Measurements from ENCODE around the gene CNOT10. TPM values are rescaled to one million over a fixed set of nuclear protein-coding genes. Genes with fewer than 3 reads are reported as not detected.
"Not testable (repeated sequence)": the region's sequence is repeated elsewhere in the genome, so short reads cannot be mapped to it uniquely, and the experiment has no call there.

Gene CNOT10
- total RNA-seq, 1 donor from 2014 or later, result 51.5 TPM

DNA sequence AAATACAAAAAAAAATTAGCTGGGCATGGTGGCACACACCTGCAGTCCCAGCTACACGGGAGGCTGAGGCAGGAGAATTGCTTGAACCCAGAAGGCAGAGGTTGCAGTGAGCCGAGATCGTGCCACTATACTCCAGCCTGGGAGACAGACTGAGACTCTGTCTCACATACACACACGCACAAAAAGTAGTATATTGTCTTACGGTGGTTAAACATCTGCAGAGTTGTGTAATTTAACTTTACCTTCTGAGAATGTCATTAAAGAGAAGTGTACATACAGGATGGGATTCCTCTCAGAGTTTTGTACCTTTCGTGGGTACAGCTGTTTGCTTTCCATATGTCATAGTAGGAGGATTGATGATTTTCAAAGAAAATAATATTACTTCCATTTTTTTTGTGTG lies 58.5 kb downstream of the CNOT10 start:
- H3K27me3 Mint-ChIP-seq (ENCODE audit: low read depth); H3K4me1 Mint-ChIP-seq (ENCODE audit: low read depth); H3K27ac Mint-ChIP-seq; H3K4me3 Mint-ChIP-seq (ENCODE audit: low read depth); H3K9me3 Mint-ChIP-seq; DNase-seq (ENCODE audit: low spot score); intact Hi-C loops (cut with micrococcal nuclease): not testable (repeated sequence)
- peaks cover 35% of the 10 kb centered on the region for H3K36me3 Mint-ChIP-seq (ENCODE audit: low read depth)

- Mint-ChIP-seq H3K27ac (no peak overlapping the region), H3K4me1 (ENCODE audit: low read depth) (no peaks in the 10 kb centered on the region), H3K9me3 (no peaks in the 10 kb centered on the region), H3K36me3 (ENCODE audit: low read depth) (peaks cover 34% of the 10 kb centered on the region), H3K27me3 (ENCODE audit: low read depth) (no peaks in the 10 kb centered on the region), H3K4me3 (ENCODE audit: low read depth) (no peak overlapping the region)
- intact Hi-C loops (cut with micrococcal nuclease), result no loop called here
- DNase-seq (ENCODE audit: low spot score), result no peak
Measured at GRCh38 chr3:32743934-32744333, 58.9 kb downstream of the CNOT10 start.

DNA sequence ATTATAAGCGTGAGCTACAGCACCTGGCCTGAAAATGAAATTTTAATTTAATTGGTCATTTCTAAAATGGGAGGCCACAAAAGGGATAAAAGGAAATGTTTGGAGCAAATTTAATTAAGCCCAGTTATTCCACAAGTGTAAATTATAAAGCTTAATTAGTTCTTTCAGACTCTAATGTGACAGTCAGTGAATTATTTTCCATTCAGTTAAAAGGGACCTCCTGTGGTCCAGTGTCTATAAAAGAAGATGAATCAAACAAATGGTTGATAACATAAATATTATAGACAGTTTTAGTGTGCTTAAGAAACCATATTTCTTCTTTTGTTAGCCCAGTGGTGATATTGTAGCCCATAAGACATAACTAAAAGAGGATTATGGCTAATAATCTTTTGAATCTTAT lies 66.4 kb downstream of the CNOT10 start:
- Mint-ChIP-seq H3K4me3 (ENCODE audit: low read depth) (no peak overlapping the region), H3K36me3 (ENCODE audit: low read depth) (peaks cover 16% of the 10 kb centered on the region), H3K9me3 (no peaks in the 10 kb centered on the region), H3K27me3 (ENCODE audit: low read depth) (no peaks in the 10 kb centered on the region), H3K27ac (no peak overlapping the region), H3K4me1 (ENCODE audit: low read depth) (no peaks in the 10 kb centered on the region)
- intact Hi-C loops (cut with micrococcal nuclease), result no loop called here
- DNase-seq (ENCODE audit: low spot score), result no peak

DNA sequence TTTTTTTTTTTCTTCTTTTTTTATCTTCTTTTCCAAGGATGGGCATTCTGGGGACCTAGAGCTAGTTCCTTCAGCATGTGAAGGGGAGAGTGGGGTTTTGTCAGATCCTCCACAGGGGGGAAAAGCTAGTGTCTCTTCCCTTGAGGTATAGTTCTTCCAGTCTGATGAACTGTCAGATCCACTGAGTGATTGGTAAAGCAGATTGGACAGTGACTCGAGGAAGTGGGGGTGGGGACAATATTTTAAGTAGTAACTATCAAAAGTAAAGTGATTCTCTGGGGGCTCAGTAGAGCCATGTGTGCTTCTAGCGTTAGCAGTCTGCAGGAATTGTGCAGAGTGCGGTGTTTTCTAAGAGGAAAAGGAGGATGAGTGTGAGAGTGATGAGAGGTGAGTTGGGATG lies 70.8 kb downstream of the CNOT10 start:
- Mint-ChIP-seq H3K27me3 (ENCODE audit: low read depth) (no peaks in the 10 kb centered on the region), H3K4me3 (ENCODE audit: low read depth) (no peak overlapping the region), H3K36me3 (ENCODE audit: low read depth) (peaks cover 22% of the 10 kb centered on the region)

GRCh38 chr3:32757618-32758374 lies 72.8 kb downstream of the CNOT10 start:
- intact Hi-C loops (cut with micrococcal nuclease), result no loop called here
- peaks cover 16% of the 10 kb centered on the region for H3K4me1 Mint-ChIP-seq (ENCODE audit: low read depth)
- no peaks in the 10 kb centered on the region for H3K9me3 Mint-ChIP-seq
- H3K27me3 Mint-ChIP-seq (ENCODE audit: low read depth), result no peaks in the 10 kb centered on the region
- no peak overlapping the region for H3K27ac Mint-ChIP-seq
- H3K4me3 Mint-ChIP-seq (ENCODE audit: low read depth), result no peak overlapping the region
- DNase-seq (ENCODE audit: low spot score), result no peak
- peaks cover 35% of the 10 kb centered on the region for H3K36me3 Mint-ChIP-seq (ENCODE audit: low read depth)

More for the DNA sequence above, 70.8 kb downstream of the CNOT10 start:
- Mint-ChIP-seq H3K9me3 (no peaks in the 10 kb centered on the region), H3K4me1 (ENCODE audit: low read depth) (peaks cover 16% of the 10 kb centered on the region), H3K27ac (no peak overlapping the region)
- DNase-seq (ENCODE audit: low spot score), result no peak
- intact Hi-C loops (cut with micrococcal nuclease), result no loop called here

GRCh38 chr3:32758375-32758753 lies 73.4 kb downstream of the CNOT10 start:
- intact Hi-C loops (cut with micrococcal nuclease), result no loop called here
- H3K36me3 Mint-ChIP-seq (ENCODE audit: low read depth), result peaks cover 32% of the 10 kb centered on the region
- no peak overlapping the region for H3K4me3 Mint-ChIP-seq (ENCODE audit: low read depth)
- no peak for DNase-seq (ENCODE audit: low spot score)
- H3K9me3 Mint-ChIP-seq, result no peaks in the 10 kb centered on the region
- no peak overlapping the region for H3K27ac Mint-ChIP-seq
- H3K4me1 Mint-ChIP-seq (ENCODE audit: low read depth), result peaks cover 16% of the 10 kb centered on the region
- H3K27me3 Mint-ChIP-seq (ENCODE audit: low read depth), result no peaks in the 10 kb centered on the region

DNA sequence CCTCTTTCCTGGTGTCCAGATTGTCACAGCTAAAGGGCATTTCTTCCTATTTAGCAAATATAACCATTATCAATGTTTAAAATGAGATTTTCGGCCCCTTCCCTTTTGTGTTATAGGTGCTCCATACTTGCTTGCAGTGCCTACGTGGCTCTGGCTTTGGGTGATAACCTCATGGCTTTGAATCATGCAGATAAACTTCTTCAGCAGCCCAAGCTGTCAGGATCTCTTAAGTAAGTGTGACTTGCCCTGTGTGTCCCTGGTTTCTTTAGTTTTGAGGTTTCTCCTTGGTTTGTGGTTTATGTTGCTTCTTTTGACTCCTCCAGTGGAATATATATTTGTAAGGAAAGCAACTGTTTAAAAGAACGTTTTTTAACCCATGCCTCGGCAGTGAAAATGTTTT lies 74.4 kb downstream of the CNOT10 start:
- Mint-ChIP-seq H3K4me3 (ENCODE audit: low read depth) (no peak overlapping the region), H3K36me3 (ENCODE audit: low read depth) (peaks cover 32% of the 10 kb centered on the region), H3K27ac (no peak overlapping the region), H3K4me1 (ENCODE audit: low read depth) (peaks cover 16% of the 10 kb centered on the region), H3K9me3 (no peaks in the 10 kb centered on the region), H3K27me3 (ENCODE audit: low read depth) (no peaks in the 10 kb centered on the region)
- DNase-seq (ENCODE audit: low spot score), result no peak
- intact Hi-C loops (cut with micrococcal nuclease), result no loop called here

DNA sequence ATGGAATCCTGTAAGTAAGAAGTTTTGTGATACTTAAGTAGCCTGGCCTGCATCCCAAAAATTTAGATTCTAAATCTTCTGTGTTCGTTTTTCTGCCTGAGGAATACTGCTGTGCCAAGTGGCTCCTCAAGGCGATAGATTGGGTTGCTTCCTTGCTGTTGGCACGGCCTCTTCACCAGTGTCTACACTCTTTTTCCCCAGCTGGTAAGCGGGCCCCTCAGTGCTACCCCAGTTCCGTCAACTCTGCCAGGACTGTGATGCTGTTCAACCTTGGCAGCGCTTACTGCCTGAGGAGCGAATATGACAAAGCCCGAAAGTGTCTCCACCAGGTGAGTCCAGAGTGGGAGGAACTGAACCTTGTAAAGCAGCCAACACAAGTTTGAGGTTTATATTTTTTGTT lies 79.5 kb downstream of the CNOT10 start:
- Mint-ChIP-seq H3K9me3 (no peaks in the 10 kb centered on the region), H3K27ac (no peak overlapping the region), H3K4me3 (ENCODE audit: low read depth) (no peak overlapping the region), H3K27me3 (ENCODE audit: low read depth) (no peaks in the 10 kb centered on the region), H3K36me3 (ENCODE audit: low read depth) (peaks cover 41% of the 10 kb centered on the region), H3K4me1 (ENCODE audit: low read depth) (peaks cover 1% of the 10 kb centered on the region)
- intact Hi-C loops (cut with micrococcal nuclease), result no loop called here
- DNase-seq (ENCODE audit: low spot score), result no peak

DNA sequence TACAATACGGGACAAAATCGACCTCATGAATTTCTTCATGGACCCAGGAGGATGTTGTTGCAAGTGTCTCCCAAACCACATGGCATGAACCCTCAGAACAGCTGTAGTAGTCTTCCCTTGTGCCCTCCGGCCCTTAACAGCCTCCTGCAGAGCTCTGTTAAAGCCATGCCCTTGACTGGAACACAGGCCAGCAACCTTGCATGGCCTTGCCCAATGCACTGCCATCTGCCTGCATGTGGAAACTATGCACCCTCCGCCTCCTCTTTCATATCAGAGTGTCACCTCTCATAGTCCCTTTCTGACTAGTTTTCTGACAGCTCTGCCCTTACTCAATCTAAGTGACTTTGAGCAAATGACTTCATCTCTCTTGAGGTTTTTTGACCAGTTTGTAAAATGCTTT lies 93.4 kb downstream of the CNOT10 start:
- Mint-ChIP-seq H3K9me3 (no peaks in the 10 kb centered on the region), H3K27ac (no peak overlapping the region), H3K36me3 (ENCODE audit: low read depth) (peaks cover 10% of the 10 kb centered on the region), H3K27me3 (ENCODE audit: low read depth) (peaks cover 10% of the 10 kb centered on the region), H3K4me1 (ENCODE audit: low read depth) (peaks cover 3% of the 10 kb centered on the region), H3K4me3 (ENCODE audit: low read depth) (no peak overlapping the region)
- intact Hi-C loops (cut with micrococcal nuclease), result no loop called here
- DNase-seq (ENCODE audit: low spot score), result no peak

- peaks cover 10% of the 10 kb centered on the region for H3K27me3 Mint-ChIP-seq (ENCODE audit: low read depth)
- DNase-seq (ENCODE audit: low spot score), result no peak
- H3K36me3 Mint-ChIP-seq (ENCODE audit: low read depth), result no peaks in the 10 kb centered on the region
- H3K4me1 Mint-ChIP-seq (ENCODE audit: low read depth), result peaks cover 3% of the 10 kb centered on the region
- intact Hi-C loops (cut with micrococcal nuclease), result loop anchor here (2.0 to 5.0 kb wide), 3 partner anchors 37 to 269 kb away; partner anchors contain the start of gene TRIM71
- H3K4me3 Mint-ChIP-seq (ENCODE audit: low read depth), result no peak overlapping the region
- H3K9me3 Mint-ChIP-seq, result no peaks in the 10 kb centered on the region
- H3K27ac Mint-ChIP-seq, result no peak overlapping the region
Measured at GRCh38 chr3:32780071-32780734, 95.2 kb downstream of the CNOT10 start.

DNA sequence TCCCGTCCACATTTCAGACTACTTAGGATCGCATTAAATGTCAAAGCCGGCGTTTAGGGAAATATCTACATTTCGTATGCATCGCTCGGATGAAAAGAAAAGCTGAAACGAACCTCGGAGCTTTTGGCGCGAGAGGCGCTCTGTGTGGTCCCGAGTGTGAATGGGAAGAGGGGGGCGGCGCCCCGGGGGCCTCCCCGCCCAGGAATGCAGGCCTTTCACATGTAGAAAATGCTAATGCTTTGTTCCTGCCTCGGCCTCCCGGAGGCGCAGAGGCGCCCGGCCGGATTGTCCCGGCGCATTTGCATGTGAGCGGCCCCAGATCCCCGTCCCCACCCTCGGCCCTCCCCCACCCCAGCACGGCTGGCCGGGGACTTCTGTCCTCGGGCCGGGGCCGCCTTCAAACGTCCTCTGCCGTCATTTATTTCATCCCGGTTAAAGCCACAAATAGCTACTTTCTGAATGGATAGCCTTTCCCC lies 95.8 kb downstream of the CNOT10 start:
- no peak for DNase-seq (ENCODE audit: low spot score)
- Mint-ChIP-seq H3K27me3 (ENCODE audit: low read depth) (peaks cover 10% of the 10 kb centered on the region), H3K4me3 (ENCODE audit: low read depth) (peak overlapping the region; percentile 83), H3K27ac (peak overlapping the region; percentile 18), H3K9me3 (no peaks in the 10 kb centered on the region), H3K4me1 (ENCODE audit: low read depth) (peaks cover 3% of the 10 kb centered on the region), H3K36me3 (ENCODE audit: low read depth) (no peaks in the 10 kb centered on the region)
- intact Hi-C loops (cut with micrococcal nuclease), result loop anchor here (2.0 to 5.0 kb wide), 3 partner anchors 36 to 270 kb away; partner anchors contain the start of gene TRIM71

- Mint-ChIP-seq H3K9me3 (no peaks in the 10 kb centered on the region), H3K4me3 (ENCODE audit: low read depth) (peak overlapping the region; percentile 83), H3K36me3 (ENCODE audit: low read depth) (no peaks in the 10 kb centered on the region), H3K27me3 (ENCODE audit: low read depth) (peaks cover 10% of the 10 kb centered on the region), H3K4me1 (ENCODE audit: low read depth) (peaks cover 3% of the 10 kb centered on the region), H3K27ac (peak overlapping the region; percentile 18)
- peak; percentile 60 for DNase-seq (ENCODE audit: low spot score)
- intact Hi-C loops (cut with micrococcal nuclease), result loop anchor here (2.0 to 5.0 kb wide), 3 partner anchors 35 to 271 kb away; partner anchors contain the start of gene TRIM71
Measured at GRCh38 chr3:32781211-32781968, 96.4 kb downstream of the CNOT10 start.

DNA sequence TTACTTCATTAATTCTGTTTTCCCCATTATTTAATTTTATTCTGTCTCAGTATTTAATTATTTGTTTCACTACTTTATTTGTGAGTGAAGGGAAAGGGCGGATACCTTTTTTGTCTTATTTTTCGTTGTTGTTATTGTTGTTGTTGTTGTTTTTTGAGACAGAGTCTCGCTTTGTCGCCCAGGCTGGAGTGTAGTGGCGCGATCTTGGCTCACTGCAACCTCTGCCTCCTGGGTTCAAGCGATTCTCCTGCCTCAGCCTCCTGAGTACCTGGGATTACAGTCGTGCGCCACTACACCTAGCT lies 96.9 kb downstream of the CNOT10 start:
- not testable (repeated sequence) for H3K4me1 Mint-ChIP-seq (ENCODE audit: low read depth); H3K36me3 Mint-ChIP-seq (ENCODE audit: low read depth); H3K9me3 Mint-ChIP-seq; DNase-seq (ENCODE audit: low spot score); H3K27ac Mint-ChIP-seq
- peaks cover 10% of the 10 kb centered on the region for H3K27me3 Mint-ChIP-seq (ENCODE audit: low read depth)
- H3K4me3 Mint-ChIP-seq (ENCODE audit: low read depth), result peak overlapping the region; percentile 33
- intact Hi-C loops (cut with micrococcal nuclease), result loop anchor here (2.0 to 5.0 kb wide), 3 partner anchors 35 to 271 kb away; partner anchors contain the start of gene TRIM71
